Esophagus squamous epithelium (tissue), 4 donors: ENCODE data around the gene FHIT.

Experiments
- POLR2A ChIP-seq, 4 donors: fragments of 450-650 bp; IDR thresholded peaks; one replicate each; pipeline ENCODE4 v1.6.1; 2017; ENCODE audit warnings: antibody characterized with exemption in 4 of 4, mild to moderate bottlenecking in 4 of 4, moderate library complexity in 3 of 4
- TF ChIP-seq, protein P1 (sequence below), 6 experiments: fragments of 450-650 bp in 4 of 6; fragments of 200-600 bp in 2 of 6; sonication (generic) in 2 of 6; IDR thresholded peaks; one replicate each; pipeline ENCODE4 v1.5.1; 2016 to 2019; ENCODE audit warnings: antibody characterized with exemption in 6 of 6, mild to moderate bottlenecking in 4 of 6, moderate library complexity in 4 of 6

DNA sequence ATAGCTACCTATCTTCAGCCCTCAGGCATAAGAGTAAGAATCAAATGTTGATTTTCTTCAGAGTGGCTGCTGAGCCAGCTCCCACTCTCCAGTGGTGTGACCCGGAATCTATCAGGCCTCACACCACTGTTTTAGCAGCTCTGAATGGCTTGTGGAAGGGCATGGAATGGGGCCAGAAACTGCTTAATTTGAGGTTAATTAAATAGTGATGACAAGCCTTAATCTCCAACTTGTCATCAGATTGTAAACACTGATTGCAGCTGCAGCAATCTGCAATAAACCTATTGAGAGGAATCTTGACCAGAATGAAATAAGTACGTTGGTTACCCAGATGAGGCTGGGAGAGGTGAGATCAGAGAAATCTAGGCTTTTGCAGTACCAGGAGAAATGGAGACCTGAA lies 317.4 kb downstream of the FHIT start:
- TF ChIP-seq POLR2A (IDR thresholded peaks at IDR 0.05), result no peak
- TF ChIP-seq, protein P1, sequence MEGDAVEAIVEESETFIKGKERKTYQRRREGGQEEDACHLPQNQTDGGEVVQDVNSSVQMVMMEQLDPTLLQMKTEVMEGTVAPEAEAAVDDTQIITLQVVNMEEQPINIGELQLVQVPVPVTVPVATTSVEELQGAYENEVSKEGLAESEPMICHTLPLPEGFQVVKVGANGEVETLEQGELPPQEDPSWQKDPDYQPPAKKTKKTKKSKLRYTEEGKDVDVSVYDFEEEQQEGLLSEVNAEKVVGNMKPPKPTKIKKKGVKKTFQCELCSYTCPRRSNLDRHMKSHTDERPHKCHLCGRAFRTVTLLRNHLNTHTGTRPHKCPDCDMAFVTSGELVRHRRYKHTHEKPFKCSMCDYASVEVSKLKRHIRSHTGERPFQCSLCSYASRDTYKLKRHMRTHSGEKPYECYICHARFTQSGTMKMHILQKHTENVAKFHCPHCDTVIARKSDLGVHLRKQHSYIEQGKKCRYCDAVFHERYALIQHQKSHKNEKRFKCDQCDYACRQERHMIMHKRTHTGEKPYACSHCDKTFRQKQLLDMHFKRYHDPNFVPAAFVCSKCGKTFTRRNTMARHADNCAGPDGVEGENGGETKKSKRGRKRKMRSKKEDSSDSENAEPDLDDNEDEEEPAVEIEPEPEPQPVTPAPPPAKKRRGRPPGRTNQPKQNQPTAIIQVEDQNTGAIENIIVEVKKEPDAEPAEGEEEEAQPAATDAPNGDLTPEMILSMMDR (IDR thresholded peaks at IDR 0.05), result no peak
